Vagina (tissue), 2 donors: ENCODE data around the gene SEMA6D.

Source experiments
- CTCF ChIP-seq, 3 experiments: fragments of 450-650 bp in 2 of 3; fragments of 200-600 bp in 1 of 3; sonication (generic) in 1 of 3; IDR thresholded peaks; one replicate each; pipeline ENCODE4 v1.5.1; 2017 to 2019; ENCODE audit warnings: antibody characterized with exemption in 3 of 3, mild to moderate bottlenecking in 2 of 3, moderate library complexity in 2 of 3
- POLR2AphosphoS5 ChIP-seq, 2 donors: sonication (generic); formaldehyde crosslinking; IDR thresholded peaks; one replicate each; pipeline ENCODE4 v1.9.0; 2017; ENCODE audit warnings: antibody characterized with exemption in 2 of 2, mild to moderate bottlenecking in 2 of 2, low read depth in 1 of 2; ENCODE audit not compliant: insufficient read depth in 1 of 2

- TF ChIP-seq CTCF (IDR thresholded peaks at IDR 0.05): no peak
- no peak for TF ChIP-seq POLR2AphosphoS5 (IDR thresholded peaks at IDR 0.05; ENCODE audit: insufficient read depth in 1 of 2, low read depth in 1 of 2)
These were observed 95.2 kb downstream of the SEMA6D start for GRCh38 chr15:47812470-47812999.
